Mesothelial cell of epicardium (in vitro differentiated cells): ENCODE measurements around the gene PDLIM7. TPM values are rescaled to one million over a fixed set of nuclear protein-coding genes. Genes with fewer than 3 reads are reported as not detected.
A peak's percentile ranks its signal among the peaks of the same experiment; 100 is the strongest.
"Not testable (repeated sequence)": the region's sequence is repeated elsewhere in the genome, so short reads cannot be mapped to it uniquely, and the experiment has no call there.

ENCODE experiments used
- DNase-seq, 2 experiments: peaks; one replicate each; pipeline ENCODE4 v3.0.0; 2021; ENCODE audit warnings: low spot score in 2 of 2; ENCODE audit not compliant: unreplicated experiment in 2 of 2
- H3K27ac Mint-ChIP-seq: 2 replicates; pipeline ENCODE4 v1.8.0; 2021; ENCODE audit warnings: mixed read lengths
- H3K27me3 Mint-ChIP-seq: 2 replicates; pipeline ENCODE4 v1.8.0; 2021; ENCODE audit warnings: low read depth, mixed read lengths
- H3K36me3 Mint-ChIP-seq: 2 replicates; pipeline ENCODE4 v1.8.0; 2021; ENCODE audit warnings: mixed read lengths
- H3K4me1 Mint-ChIP-seq: 2 replicates; pipeline ENCODE4 v1.8.0; 2021; ENCODE audit warnings: mixed read lengths
- H3K4me3 Mint-ChIP-seq: 2 replicates; pipeline ENCODE4 v1.8.0; 2021; ENCODE audit warnings: mild to moderate bottlenecking, moderate library complexity, mixed read lengths
- H3K9me3 Mint-ChIP-seq: 2 replicates; pipeline ENCODE4 v1.8.0; 2021; ENCODE audit warnings: mixed read lengths
- total RNA-seq: library from RNA; stranded (reverse); gene quantifications from 3 replicates; pipeline ENCODE4 v1.2.1, GENCODE V29; 2021
- TF ChIP-seq, protein P1 (sequence below): fragments of 200-600 bp; sonication (generic); IDR thresholded peaks from one replicate; pipeline ENCODE4 v1.5.0; 2021; ENCODE audit warnings: antibody characterized with exemption; ENCODE audit not compliant: unreplicated experiment

PDLIM7 gene
- total RNA-seq, 1 donor from 2014 or later = 494 TPM

- no peak for DNase-seq
- H3K27me3 Mint-ChIP-seq = no peaks in the 10 kb centered on the region
- H3K36me3 Mint-ChIP-seq = peaks cover 11% of the 10 kb centered on the region
- H3K27ac Mint-ChIP-seq = no peak overlapping the region
- no peaks in the 10 kb centered on the region for H3K9me3 Mint-ChIP-seq
- TF ChIP-seq, protein P1, sequence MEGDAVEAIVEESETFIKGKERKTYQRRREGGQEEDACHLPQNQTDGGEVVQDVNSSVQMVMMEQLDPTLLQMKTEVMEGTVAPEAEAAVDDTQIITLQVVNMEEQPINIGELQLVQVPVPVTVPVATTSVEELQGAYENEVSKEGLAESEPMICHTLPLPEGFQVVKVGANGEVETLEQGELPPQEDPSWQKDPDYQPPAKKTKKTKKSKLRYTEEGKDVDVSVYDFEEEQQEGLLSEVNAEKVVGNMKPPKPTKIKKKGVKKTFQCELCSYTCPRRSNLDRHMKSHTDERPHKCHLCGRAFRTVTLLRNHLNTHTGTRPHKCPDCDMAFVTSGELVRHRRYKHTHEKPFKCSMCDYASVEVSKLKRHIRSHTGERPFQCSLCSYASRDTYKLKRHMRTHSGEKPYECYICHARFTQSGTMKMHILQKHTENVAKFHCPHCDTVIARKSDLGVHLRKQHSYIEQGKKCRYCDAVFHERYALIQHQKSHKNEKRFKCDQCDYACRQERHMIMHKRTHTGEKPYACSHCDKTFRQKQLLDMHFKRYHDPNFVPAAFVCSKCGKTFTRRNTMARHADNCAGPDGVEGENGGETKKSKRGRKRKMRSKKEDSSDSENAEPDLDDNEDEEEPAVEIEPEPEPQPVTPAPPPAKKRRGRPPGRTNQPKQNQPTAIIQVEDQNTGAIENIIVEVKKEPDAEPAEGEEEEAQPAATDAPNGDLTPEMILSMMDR = no peak
- peaks cover 4% of the 10 kb centered on the region for H3K4me1 Mint-ChIP-seq
- H3K4me3 Mint-ChIP-seq = no peak overlapping the region
Measured at GRCh38 chr5:177539411-177539810, 42.0 kb upstream of the PDLIM7 start.

DNA sequence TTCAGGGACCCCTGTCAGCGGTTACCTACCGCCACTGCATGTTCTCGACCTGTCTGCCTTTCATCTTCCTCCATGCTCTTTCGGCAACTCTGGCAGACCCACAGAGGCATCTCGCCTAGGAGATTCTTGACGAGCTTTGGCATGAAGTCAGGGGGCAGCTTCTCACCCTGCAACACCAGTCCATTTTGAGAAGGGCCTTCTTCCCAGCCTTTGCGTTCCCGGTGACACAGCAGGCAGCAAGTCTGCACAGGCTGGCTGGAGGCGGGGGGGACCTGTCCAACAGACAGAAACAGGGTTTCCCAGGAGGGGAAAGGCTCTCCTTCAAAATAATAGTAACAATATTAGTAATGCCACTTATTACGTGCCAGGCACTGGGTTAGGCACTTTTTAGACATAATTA is 41.5 kb upstream of the PDLIM7 start:
- Mint-ChIP-seq H3K27me3 (no peaks in the 10 kb centered on the region), H3K27ac (no peak overlapping the region), H3K9me3 (no peaks in the 10 kb centered on the region), H3K36me3 (peaks cover 11% of the 10 kb centered on the region), H3K4me1 (peaks cover 4% of the 10 kb centered on the region), H3K4me3 (no peak overlapping the region)
- DNase-seq = no peak
- TF ChIP-seq, protein P1 = no peak

DNA sequence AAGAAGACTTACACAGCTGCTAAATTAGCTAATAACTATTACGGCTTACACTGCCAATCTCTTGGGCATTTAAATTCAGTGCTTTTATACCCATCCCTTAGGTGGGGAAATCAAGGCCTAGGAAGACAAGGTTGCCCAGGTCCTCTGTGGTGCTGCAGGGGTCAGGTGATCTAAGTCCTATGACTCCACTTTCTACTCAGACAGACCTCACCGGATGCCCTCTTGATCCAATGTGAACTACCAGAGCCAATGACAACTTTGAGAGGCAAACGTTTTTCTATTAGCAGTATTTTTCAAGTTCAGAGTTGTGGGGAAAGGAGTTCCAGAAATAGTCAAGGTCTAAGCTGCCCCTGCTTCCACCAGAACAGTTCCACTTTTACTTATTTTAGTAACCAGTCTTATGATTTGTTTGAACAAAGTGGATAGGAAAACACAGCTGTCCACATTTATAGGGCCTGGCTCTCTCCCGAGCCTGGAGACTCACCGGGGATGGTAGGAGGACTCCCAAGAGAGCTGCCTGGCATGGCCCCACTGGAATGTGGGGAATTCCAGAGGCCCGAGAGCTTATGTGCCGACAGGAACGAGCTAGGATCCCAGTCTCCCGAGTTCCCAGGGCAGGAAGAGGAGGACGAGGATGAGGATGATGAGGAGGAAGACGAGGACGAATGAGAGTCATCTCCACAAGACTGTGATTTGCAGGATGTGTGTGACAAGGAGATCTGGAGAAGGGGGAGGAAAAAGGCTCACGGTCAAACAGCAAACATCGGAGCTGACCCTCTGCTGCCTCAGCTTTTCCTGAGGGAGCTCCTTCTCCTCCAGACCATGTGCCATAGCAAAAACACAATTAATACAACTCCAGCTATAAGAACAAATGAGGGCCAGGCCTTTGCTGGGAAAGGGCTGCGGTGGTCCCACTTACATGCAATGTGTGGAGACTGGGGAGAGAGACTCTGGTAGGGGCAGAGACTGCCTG is 40.3 kb upstream of the PDLIM7 start:
- Mint-ChIP-seq H3K27me3 (no peaks in the 10 kb centered on the region), H3K27ac (peak overlapping the region; percentile 75), H3K9me3 (no peaks in the 10 kb centered on the region), H3K36me3 (peaks cover 11% of the 10 kb centered on the region), H3K4me1 (peaks cover 4% of the 10 kb centered on the region), H3K4me3 (no peak overlapping the region)
- TF ChIP-seq, protein P1 = no peak
- DNase-seq = no peak

DNA sequence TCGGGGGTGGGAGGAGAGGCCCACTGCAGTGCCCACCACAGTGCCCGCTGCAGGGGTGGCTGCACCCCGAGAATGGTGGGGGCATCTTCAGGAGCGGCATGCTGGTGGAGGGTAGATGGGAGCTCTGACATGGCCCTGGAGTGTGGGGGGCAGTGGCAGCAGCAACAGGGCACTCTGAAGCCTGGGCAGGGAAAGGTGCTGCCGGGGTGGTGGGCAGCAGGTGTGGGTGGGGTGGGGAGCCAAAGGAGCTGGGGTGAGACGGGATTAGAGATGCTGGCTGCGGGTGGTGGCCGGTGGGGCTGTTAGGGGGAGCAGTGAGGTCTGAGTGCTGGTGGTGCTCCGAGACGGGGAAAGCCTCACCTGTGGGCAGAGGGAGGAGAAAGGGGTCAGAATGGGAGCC is 39.0 kb upstream of the PDLIM7 start:
- H3K4me1 Mint-ChIP-seq = peaks cover 4% of the 10 kb centered on the region
- no peaks in the 10 kb centered on the region for H3K9me3 Mint-ChIP-seq
- H3K4me3 Mint-ChIP-seq = no peak overlapping the region
- no peak for DNase-seq
- peaks cover 11% of the 10 kb centered on the region for H3K36me3 Mint-ChIP-seq
- no peaks in the 10 kb centered on the region for H3K27me3 Mint-ChIP-seq
- TF ChIP-seq, protein P1 = no peak
- H3K27ac Mint-ChIP-seq = no peak overlapping the region

GRCh38 chr5:177535125-177535524 is 37.7 kb upstream of the PDLIM7 start:
- Mint-ChIP-seq H3K27ac (no peak overlapping the region), H3K36me3 (peaks cover 17% of the 10 kb centered on the region), H3K4me1 (peaks cover 4% of the 10 kb centered on the region), H3K9me3 (no peaks in the 10 kb centered on the region), H3K27me3 (no peaks in the 10 kb centered on the region), H3K4me3 (no peak overlapping the region)
- TF ChIP-seq, protein P1 = no peak
- no peak for DNase-seq

DNA sequence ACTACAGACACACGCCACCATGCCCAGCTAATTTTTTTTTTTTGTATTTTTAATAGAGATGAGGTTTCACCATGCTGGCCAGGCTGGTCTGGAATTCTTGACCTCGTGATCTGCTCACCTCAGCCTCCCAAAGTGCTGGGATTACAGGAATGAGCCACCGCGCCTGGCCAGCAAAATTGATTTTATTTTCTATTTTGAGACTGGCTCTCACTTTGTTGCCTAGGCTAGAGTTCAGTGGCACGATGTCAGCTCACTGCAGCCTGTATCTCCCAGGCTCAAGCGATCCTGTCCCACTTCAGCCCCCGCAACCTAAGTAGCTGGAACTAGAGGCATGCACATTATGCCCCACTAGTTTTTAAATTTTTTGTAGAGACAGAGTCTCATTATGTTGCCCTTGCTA is 37.0 kb upstream of the PDLIM7 start:
- H3K9me3 Mint-ChIP-seq, DNase-seq, H3K27me3 Mint-ChIP-seq, H3K4me1 Mint-ChIP-seq, H3K4me3 Mint-ChIP-seq, H3K27ac Mint-ChIP-seq: not testable (repeated sequence)
- H3K36me3 Mint-ChIP-seq = peaks cover 18% of the 10 kb centered on the region
